IPS DF 19.7 (cell line): ENCODE data around the gene C1orf198.
"Not testable (repeated sequence)": the region's sequence is repeated elsewhere in the genome, so short reads cannot be mapped to it uniquely, and the experiment has no call there.

ENCODE experiments used
- DNase-seq: peaks from one replicate; pipeline ENCODE4 v3.0.0-alpha.2; 2013; ENCODE audit warnings: low read depth, low spot score

C1orf198 gene

GRCh38 chr1:230861489-230861888, 6.8 kb downstream of the C1orf198 start:
- DNase-seq, result no peak

DNA sequence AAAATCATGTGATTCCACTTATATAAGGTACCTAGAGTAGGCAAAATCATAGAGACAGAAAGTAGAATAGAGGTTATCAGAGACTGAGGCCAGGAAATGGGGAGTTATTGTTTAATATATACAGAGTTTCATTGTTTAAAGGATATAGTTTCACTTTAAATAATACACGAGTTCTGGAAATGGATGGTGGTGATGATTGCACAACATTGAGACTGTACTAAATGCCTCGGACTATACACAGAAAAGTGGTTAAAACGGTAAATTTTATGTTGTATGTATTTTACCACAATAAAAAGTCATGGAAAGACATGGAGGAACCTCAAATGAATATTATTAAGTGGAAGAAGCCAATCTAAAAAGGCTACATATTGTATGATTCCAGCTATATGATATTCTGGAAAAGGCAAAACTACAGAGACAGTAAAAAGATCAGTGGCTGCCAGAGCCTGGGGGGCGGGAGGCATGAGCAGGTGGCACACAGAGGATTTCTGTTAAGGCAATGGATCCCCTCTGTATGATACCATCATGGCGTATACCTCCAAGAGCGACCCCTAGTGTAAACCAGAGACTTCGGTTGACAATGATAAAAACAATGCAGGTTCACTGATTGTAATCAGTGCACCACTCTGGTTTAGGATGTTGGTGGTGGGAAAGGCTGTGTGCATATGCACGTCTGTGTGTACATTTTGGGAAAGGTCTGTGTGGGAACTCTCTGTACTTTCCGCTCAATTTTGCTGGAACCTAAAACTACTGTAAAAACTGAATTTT, 7.5 kb downstream of the C1orf198 start:
- no peak for DNase-seq

GRCh38 chr1:230858918-230859729, 9.2 kb downstream of the C1orf198 start:
- no peak for DNase-seq

GRCh38 chr1:230858236-230858820, 10.0 kb downstream of the C1orf198 start:
- DNase-seq, result no peak

DNA sequence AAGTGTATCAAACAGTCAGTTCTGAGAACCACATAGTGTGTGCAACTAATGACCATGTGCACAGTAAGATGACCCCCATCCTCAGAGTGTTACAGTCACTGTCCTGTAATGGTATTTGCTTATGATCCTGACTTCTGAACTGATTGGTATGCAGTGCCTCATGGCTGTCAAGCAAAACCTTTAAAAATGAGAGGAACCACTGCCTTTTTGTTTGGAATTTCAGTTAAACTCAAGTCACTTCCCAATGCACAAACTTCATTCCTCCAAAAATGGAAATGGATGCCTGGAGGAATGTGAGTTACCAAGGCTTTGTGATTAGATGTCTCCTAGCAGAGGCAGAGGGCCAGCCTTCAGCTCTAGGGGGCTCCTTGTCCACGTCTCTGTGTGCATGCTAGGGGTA, 10.5 kb downstream of the C1orf198 start:
- no peak for DNase-seq

- no peak for DNase-seq
These were observed 11.2 kb downstream of the C1orf198 start for GRCh38 chr1:230857077-230857476.

GRCh38 chr1:230855886-230856285, 12.4 kb downstream of the C1orf198 start:
- DNase-seq, result no peak

- DNase-seq, result no peak
These were observed 13.9 kb downstream of the C1orf198 start for GRCh38 chr1:230854423-230854822.

DNA sequence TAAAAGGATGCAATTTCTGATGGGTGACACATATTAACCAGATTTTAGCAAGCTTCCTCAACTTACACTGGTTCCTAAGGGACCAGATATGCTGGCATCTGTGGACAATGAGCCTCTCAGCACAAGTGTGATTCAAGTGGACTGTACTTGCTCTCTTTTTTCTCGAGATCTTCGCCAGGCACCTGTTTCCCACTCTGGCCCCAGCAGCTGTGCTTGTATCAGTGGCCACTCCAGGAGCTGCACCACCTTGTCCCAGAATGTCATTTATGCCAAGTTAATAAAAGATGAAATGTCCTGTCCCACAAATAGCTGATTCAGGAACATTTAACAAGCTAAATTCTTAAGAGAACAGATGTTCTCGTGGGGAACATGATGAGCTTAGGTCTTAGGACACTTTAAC, 14.6 kb downstream of the C1orf198 start:
- DNase-seq, result no peak

DNA sequence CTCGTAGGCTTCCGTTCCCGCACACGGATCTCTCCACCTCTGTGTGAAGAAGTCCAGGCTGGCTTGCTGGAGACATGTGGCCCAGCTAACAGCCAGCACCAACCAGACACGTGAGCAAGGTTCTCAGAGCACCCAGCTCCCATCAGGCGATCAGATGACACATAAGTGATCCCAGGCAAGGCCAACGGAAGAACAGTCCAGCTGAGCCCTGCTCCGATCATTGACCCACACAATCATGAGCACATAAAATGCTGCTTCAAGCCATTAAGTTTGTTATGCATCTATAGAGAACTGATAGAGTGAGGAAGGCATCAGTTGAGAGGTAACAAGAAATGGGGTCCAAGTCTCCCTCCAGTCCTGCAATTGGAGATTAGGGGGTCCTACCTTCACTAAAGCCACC, 15.4 kb downstream of the C1orf198 start:
- no peak for DNase-seq

DNA sequence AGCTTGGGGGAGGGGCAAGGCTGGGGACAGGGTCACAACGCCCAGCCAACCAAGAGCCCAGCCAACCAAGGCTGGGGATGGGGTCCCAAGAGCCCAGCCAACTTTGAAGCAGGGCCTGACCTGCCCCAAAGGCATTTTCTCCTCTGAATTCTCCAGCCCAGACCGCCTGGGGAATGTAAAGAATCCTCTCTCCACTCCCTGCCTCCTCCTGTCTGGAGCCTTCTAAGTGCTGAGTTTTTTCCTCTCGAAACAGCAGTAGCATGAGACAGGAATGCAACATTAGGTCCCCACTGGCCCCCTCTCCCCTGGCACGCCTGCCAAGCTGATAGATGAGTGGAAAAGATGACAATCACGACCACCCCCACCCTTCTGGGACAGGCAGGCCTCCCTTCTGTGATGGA, 17.0 kb downstream of the C1orf198 start:
- DNase-seq, result peak; percentile 52

GRCh38 chr1:230850547-230850946, 17.8 kb downstream of the C1orf198 start:
- DNase-seq, result no peak

DNA sequence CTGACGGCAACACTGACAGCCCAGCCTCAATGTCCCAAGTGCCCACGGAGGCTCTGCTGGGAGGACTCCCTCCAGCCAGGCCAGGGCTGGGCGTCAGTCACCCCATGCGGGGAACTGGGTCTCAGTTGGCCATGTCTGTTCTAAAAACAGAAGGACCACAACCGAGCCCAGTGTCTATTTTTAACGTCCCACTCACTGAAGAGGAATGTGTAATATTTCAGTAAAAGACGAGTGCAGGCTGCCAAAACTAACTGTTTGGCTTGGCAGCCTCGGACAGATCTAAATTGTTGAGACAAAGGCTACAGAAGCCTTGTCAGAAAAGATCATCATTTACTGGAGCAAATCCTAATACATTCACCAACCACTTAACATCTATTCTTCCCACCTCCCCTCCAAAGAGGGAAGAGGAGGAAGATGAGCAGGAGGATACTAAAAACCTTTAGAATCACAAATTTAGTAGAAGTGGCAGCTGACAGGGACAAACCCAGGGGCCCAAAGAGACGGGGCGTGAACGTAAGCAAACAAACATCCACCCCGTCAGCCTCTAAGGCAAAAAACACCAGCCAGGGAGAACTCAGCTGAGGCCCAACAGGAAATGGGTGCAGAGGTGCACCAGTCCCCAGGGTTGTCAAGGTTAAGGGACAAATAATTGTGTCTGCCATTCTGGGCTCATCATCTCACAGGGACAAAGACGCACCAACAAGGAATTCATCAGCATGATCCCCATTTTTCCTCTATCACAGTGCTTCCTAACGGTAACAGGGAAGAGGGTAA, 18.7 kb downstream of the C1orf198 start:
- DNase-seq, result no peak

GRCh38 chr1:230848235-230848634, 20.1 kb downstream of the C1orf198 start:
- no peak for DNase-seq

DNA sequence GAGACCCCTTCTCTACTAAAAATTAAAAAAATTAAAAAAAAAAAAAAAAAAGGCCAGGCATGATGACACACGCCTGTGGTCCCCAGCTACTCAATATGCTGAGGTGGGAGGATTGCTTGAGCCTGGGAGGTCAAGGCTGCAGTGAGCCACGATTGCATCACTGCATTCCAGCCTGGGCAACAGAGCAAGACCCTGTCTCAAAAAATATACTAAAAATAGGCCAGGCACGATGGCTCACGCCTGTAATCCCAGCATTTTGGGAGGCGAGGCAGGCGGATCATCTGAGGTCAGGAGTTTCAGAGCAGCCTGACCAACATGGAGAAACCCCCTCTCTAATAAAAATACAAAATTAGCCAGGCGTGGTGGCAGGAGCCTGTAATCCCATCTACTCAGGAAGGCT, 23.1 kb downstream of the C1orf198 start:
- not testable (repeated sequence) for DNase-seq

DNA sequence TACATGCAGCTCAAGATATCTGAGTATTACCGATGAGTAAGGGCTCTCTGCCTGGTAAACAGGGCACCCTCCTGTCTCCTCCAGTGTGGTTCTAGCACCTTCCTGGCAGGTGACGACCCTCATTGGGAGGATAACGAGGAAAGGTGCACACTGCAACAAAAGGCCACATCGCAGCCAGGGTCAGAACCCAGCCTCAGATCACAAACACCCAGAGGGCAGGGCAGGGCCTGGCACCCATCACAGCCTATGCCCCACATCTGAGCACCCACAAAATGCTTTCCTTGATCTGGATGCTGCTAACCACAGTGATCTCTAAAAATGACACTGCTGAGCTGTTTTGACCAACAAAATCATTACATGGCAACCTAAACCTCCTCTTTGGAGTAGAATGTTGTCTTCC, 23.8 kb downstream of the C1orf198 start:
- DNase-seq, result no peak

GRCh38 chr1:230843503-230844309, 24.6 kb downstream of the C1orf198 start:
- DNase-seq, result no peak

- no peak for DNase-seq
These were observed 25.5 kb downstream of the C1orf198 start for GRCh38 chr1:230842801-230843200.

- DNase-seq, result no peak
These were observed 29.1 kb downstream of the C1orf198 start for GRCh38 chr1:230839173-230839572.

DNA sequence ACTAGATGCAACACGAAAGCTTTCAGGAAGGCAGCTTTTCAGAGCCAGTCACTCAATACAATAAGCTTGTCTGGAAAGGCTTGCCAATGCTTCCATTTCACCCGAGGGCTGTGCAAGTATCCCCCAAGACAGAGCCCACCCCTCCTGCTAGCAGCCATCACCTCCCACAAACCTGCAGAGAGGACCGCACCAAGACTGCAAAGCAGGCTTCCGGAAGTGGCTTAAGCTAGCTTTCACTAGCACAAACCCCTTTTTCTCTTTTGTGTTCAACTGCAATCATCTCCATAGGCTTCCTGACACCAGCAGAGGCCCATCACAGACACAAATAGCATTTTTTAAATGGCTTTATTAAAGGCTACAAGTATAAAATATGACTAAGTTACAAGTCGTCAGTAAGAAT, 31.5 kb downstream of the C1orf198 start:
- no peak for DNase-seq

DNA sequence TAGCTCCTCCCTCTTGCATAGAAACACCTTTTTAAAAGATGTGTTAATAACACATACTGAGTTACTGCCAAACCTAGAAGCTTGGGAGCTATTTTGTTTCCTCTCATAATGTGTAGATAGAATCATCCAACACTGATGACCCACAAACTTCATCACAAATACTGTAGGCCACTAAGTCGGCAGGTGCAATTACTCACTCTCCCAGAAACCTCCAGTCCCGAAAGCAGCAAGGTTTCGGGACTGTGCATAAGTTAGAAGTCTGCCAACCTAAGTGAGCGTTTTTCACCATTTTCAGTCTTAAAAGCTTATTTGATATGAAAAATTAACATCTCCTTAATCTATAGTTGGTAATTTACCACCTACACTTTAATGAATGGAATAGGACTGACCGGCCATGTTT, 32.0 kb downstream of the C1orf198 start:
- DNase-seq, result no peak
